Activated CD4-positive, alpha-beta memory T cell treated with anti-CD3 and anti-CD28 coated beads, Interleukin-2, amount 10 ng/mL, durations not matched to agents 7 days and 5 days (primary cell): ENCODE data around the gene LSM4. TPM values are rescaled to one million over a fixed set of nuclear protein-coding genes. Genes with fewer than 3 reads are reported as not detected.

Experiments used
- CTCF ChIA-PET: fragments of 350-600 bp; sonication (Branson Sonifier 250); formaldehyde crosslinking; loops from one replicate; lab custom pipeline; 2021; ENCODE audit warnings: antibody characterized with exemption, inconsistent platforms; lab: Charles Lee
- POLR2A ChIA-PET: fragments of 350-600 bp; sonication (Branson Sonifier 250); formaldehyde crosslinking; loops from one replicate; lab custom pipeline; 2021; ENCODE audit warnings: antibody characterized with exemption; lab: Charles Lee
- DNase-seq: peaks from one replicate; pipeline ENCODE4 v3.0.0-alpha.2; 2020
- H3K27ac Mint-ChIP-seq: one replicate; pipeline ENCODE4 v1.8.0; 2021; ENCODE audit warnings: mild to moderate bottlenecking, mixed read lengths
- H3K27me3 Mint-ChIP-seq: one replicate; pipeline ENCODE4 v1.8.0; 2021; ENCODE audit warnings: mixed read lengths
- H3K36me3 Mint-ChIP-seq: one replicate; pipeline ENCODE4 v1.8.0; 2021; ENCODE audit warnings: low read depth, mixed read lengths
- H3K4me1 Mint-ChIP-seq: one replicate; pipeline ENCODE4 v1.8.0; 2021; ENCODE audit warnings: mixed read lengths
- H3K4me3 Mint-ChIP-seq: one replicate; pipeline ENCODE4 v1.8.0; 2021; ENCODE audit warnings: mild to moderate bottlenecking, mixed read lengths
- H3K9me3 Mint-ChIP-seq: one replicate; pipeline ENCODE4 v1.8.0; 2021; ENCODE audit warnings: mixed read lengths
- total RNA-seq, 2 experiments: library from RNA; stranded (reverse); gene quantifications; one replicate each; pipeline ENCODE4 v1.2.3, GENCODE V29; 2021

LSM4 gene
- total RNA-seq, 2 experiments from 2014 or later: 180 to 186 TPM

- H3K9me3 Mint-ChIP-seq: no peaks in the 10 kb centered on the region
- H3K27ac Mint-ChIP-seq: peak overlapping the region; percentile 95
- peak; percentile 94 for DNase-seq
- ChIA-PET POLR2A (interaction anchor here (0.6 to 15.1 kb wide), 26 partner anchors 10 to 788 kb away, joined by 3 to 1184 read pairs (median 5); partner anchors contain the start of genes IL12RB1, LSM4, MPV17L2 and PGPEP1), CTCF (interaction anchor here (0.5 to 7.6 kb wide), 47 partner anchors 8 to 858 kb away, joined by 3 to 393 read pairs (median 4); partner anchors contain the start of genes COPE, DDX49, GDF15 and LSM4)
- H3K27me3 Mint-ChIP-seq: no peaks in the 10 kb centered on the region
- peaks cover 51% of the 10 kb centered on the region for H3K4me1 Mint-ChIP-seq
- peaks cover 43% of the 10 kb centered on the region for H3K36me3 Mint-ChIP-seq
- peak overlapping the region; percentile 98 for H3K4me3 Mint-ChIP-seq
These were observed 43.2 kb downstream of the LSM4 start for GRCh38 chr19:18279516-18280246.

GRCh38 chr19:18279266-18279515 is 43.7 kb downstream of the LSM4 start:
- no peak for DNase-seq
- Mint-ChIP-seq H3K9me3 (no peaks in the 10 kb centered on the region), H3K4me1 (peaks cover 53% of the 10 kb centered on the region), H3K36me3 (peaks cover 48% of the 10 kb centered on the region), H3K27me3 (no peaks in the 10 kb centered on the region), H3K27ac (peak overlapping the region; percentile 95), H3K4me3 (peak overlapping the region; percentile 98)
- ChIA-PET POLR2A (interaction anchor here (0.6 to 15.1 kb wide), 17 partner anchors 9 to 788 kb away, joined by 3 to 1184 read pairs (median 5); partner anchors contain the start of genes LSM4, MPV17L2, PGPEP1 and RAB3A), CTCF (interaction anchor here (0.6 to 7.6 kb wide), 37 partner anchors 8 to 640 kb away, joined by 3 to 393 read pairs (median 6); partner anchors contain the start of genes COPE, DDX49, GDF15 and LSM4)

DNA sequence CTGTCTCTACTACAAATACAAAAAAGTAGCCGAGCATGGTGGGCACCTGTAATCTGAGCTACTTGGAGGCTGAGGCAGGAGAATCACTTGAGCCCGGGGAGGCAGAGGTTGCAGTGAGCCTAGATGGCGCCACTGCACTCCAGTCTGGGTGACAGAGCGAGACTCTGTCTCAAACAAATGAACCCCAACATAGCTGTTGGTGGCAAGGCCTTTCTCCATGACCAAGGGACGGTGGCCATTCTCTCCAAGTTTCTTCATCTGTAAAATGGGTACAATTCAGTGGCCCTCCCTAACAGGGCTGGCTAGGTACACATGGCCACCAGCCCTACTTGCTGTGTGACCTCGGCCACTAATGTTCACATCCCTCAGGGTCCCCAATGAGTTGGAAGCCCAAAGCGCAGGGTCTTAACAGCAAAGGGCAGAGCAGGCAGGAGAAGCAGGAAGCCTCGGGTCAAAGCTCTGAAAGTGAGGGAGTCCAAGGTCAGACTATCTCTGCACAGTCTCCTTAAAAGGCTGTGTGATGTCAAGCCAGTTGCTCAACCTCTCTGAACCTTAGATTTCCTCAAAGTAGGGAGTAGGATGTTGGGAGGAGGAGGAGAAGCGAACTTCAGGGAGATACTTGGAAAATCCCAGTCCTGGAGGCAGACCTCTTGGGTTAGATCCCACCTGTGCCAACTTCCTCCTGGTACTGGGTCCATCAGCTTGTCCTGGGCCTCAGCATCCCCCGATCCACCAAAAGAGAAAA is 44.2 kb downstream of the LSM4 start:
- H3K4me1 Mint-ChIP-seq: peaks cover 53% of the 10 kb centered on the region
- no peaks in the 10 kb centered on the region for H3K27me3 Mint-ChIP-seq
- ChIA-PET CTCF (interaction anchor here (0.6 to 7.6 kb wide), 35 partner anchors 7 to 641 kb away, joined by 3 to 393 read pairs (median 5); partner anchors contain the start of genes COPE, DDX49, GDF15 and LRRC25), POLR2A (interaction anchor here (0.9 to 15.1 kb wide), 15 partner anchors 9 to 139 kb away, joined by 3 to 1184 read pairs (median 10); partner anchors contain the start of genes LSM4, MPV17L2, PGPEP1 and RAB3A)
- peak overlapping the region; percentile 95 for H3K27ac Mint-ChIP-seq
- H3K36me3 Mint-ChIP-seq: peaks cover 48% of the 10 kb centered on the region
- H3K9me3 Mint-ChIP-seq: no peaks in the 10 kb centered on the region
- peak; percentile 61 for DNase-seq
- H3K4me3 Mint-ChIP-seq: peak overlapping the region; percentile 98

- ChIA-PET CTCF (interaction anchor here (0.8 to 7.2 kb wide), 3 partner anchors 47 to 53 kb away, joined by 3 to 263 read pairs (median 5); partner anchors contain the start of gene LSM4), POLR2A (interaction anchor here (1.2 to 15.1 kb wide), 4 partner anchors 18 to 184 kb away, joined by 3 to 1184 read pairs (median 356); partner anchors contain the start of gene LSM4)
- Mint-ChIP-seq H3K27me3 (no peaks in the 10 kb centered on the region), H3K9me3 (no peaks in the 10 kb centered on the region), H3K4me1 (peaks cover 38% of the 10 kb centered on the region), H3K27ac (no peak overlapping the region), H3K4me3 (no peak overlapping the region), H3K36me3 (peaks cover 45% of the 10 kb centered on the region)
- DNase-seq: no peak
These were observed 48.0 kb downstream of the LSM4 start for GRCh38 chr19:18274781-18275356.

GRCh38 chr19:18274219-18274780 is 48.6 kb downstream of the LSM4 start, which contains the start of gene IQCN:
Gene IQCN (minus strand): TSS chr19:18274452. CDS start chr19:18269478, 4,974 bp downstream.
- POLR2A ChIA-PET: interaction anchor here (0.6 to 15.1 kb wide), 4 partner anchors 18 to 155 kb away, joined by 3 to 1184 read pairs (median 4); partner anchors contain the start of gene LSM4
- CTCF ChIA-PET: interaction anchor here (0.8 to 5.6 kb wide), 3 partner anchors 30 to 54 kb away, joined by 3 to 43 read pairs (median 4); no protein-coding TSS in a partner anchor
- H3K36me3 Mint-ChIP-seq: peaks cover 40% of the 10 kb centered on the region
- no peaks in the 10 kb centered on the region for H3K27me3 Mint-ChIP-seq
- H3K4me1 Mint-ChIP-seq: peaks cover 36% of the 10 kb centered on the region
- no peaks in the 10 kb centered on the region for H3K9me3 Mint-ChIP-seq
- no peak within 1 kb of the TSS for H3K27ac Mint-ChIP-seq
- no peak within 1 kb of the TSS for H3K4me3 Mint-ChIP-seq
- DNase-seq: peak; percentile 45

DNA sequence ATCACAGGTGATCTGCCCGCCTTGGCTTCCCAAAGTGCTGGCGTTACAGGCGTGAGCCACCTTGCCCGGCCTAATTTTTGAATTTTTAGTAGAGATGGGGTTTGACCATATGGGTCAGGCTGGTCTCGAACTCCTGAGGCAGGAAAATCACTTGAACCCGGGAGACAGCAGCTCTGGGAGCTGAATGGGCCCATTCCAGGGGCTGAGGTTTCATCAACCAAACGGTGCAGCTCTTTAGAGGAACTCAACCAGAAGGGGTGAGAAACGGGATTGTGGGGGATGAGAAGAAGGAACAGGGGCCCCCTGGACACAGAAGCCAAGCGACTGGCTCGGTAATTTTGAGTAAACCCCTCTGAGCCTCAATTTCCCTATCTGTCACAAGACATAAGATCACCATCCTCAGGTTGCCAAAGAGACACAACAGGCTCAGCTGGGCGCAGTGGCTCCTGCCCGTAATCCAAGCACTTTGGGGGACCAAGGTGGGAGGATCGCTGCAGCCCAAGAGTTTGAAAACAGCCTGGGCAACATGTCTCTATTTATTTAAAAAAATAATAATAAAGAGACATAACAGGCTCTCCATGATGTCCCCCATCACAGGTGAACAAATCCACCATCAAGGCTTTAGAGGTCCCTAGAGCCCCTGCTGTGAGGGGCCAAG is 49.2 kb downstream of the LSM4 start:
- no peak for DNase-seq
- Mint-ChIP-seq H3K27ac (no peak overlapping the region), H3K4me3 (no peak overlapping the region), H3K36me3 (peaks cover 34% of the 10 kb centered on the region), H3K27me3 (no peaks in the 10 kb centered on the region), H3K4me1 (peaks cover 31% of the 10 kb centered on the region), H3K9me3 (no peaks in the 10 kb centered on the region)
- CTCF ChIA-PET: interaction anchor here (0.8 to 5.6 kb wide), 4 partner anchors 30 to 54 kb away, joined by 3 to 43 read pairs (median 4); no protein-coding TSS in a partner anchor
- POLR2A ChIA-PET: interaction anchor here (0.6 to 15.1 kb wide), 4 partner anchors 19 to 155 kb away, joined by 3 to 1184 read pairs (median 4); partner anchors contain the start of gene LSM4

- H3K27me3 Mint-ChIP-seq: no peaks in the 10 kb centered on the region
- no peak overlapping the region for H3K27ac Mint-ChIP-seq
- peaks cover 17% of the 10 kb centered on the region for H3K4me1 Mint-ChIP-seq
- CTCF ChIA-PET: interaction anchor here (0.9 to 5.6 kb wide), 7 partner anchors 8 to 90 kb away, joined by 3 to 43 read pairs (median 4); partner anchors contain the start of gene LSM4
- H3K36me3 Mint-ChIP-seq: peaks cover 20% of the 10 kb centered on the region
- no peaks in the 10 kb centered on the region for H3K9me3 Mint-ChIP-seq
- DNase-seq: no peak
- POLR2A ChIA-PET: interaction anchor here (0.9 to 1.2 kb wide), 3 partner anchors 9 to 12 kb away, joined by 3 to 6 read pairs (median 4); partner anchors contain the start of gene JUND
- H3K4me3 Mint-ChIP-seq: no peak overlapping the region
These were observed 51.4 kb downstream of the LSM4 start for GRCh38 chr19:18271433-18271841.

DNA sequence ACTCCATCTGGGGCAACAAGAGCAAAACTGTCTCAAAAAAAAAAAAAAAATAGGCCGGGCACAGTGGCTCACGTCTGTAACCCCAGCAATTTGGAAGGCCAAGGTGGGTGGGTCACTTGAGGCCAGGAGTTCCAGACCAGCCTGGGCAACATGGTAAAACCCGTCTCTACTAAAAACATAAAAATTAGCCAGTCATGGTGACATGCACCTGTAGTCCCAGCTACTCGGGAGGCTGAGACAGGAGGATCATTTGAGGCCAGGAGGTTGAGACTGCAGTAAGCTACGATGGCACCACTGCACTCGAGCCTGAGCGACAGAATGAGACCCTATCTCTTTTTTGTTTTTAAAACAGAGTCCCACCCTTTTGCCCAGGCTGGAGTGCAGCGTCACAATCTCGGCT is 52.5 kb downstream of the LSM4 start:
- ChIA-PET CTCF (interaction anchor here (1.0 to 5.6 kb wide), 4 partner anchors 9 to 58 kb away, joined by 3 to 43 read pairs (median 14); a partner anchor contains a TSS), POLR2A (interaction anchor here (1.3 kb wide), 1 partner anchor 9 kb away, joined by 3 read pairs; no protein-coding TSS in a partner anchor)
- H3K27me3 Mint-ChIP-seq: no peaks in the 10 kb centered on the region
- no peak overlapping the region for H3K27ac Mint-ChIP-seq
- no peaks in the 10 kb centered on the region for H3K9me3 Mint-ChIP-seq
- H3K4me3 Mint-ChIP-seq: no peak overlapping the region
- peaks cover 17% of the 10 kb centered on the region for H3K4me1 Mint-ChIP-seq
- no peak for DNase-seq
- peaks cover 17% of the 10 kb centered on the region for H3K36me3 Mint-ChIP-seq

DNA sequence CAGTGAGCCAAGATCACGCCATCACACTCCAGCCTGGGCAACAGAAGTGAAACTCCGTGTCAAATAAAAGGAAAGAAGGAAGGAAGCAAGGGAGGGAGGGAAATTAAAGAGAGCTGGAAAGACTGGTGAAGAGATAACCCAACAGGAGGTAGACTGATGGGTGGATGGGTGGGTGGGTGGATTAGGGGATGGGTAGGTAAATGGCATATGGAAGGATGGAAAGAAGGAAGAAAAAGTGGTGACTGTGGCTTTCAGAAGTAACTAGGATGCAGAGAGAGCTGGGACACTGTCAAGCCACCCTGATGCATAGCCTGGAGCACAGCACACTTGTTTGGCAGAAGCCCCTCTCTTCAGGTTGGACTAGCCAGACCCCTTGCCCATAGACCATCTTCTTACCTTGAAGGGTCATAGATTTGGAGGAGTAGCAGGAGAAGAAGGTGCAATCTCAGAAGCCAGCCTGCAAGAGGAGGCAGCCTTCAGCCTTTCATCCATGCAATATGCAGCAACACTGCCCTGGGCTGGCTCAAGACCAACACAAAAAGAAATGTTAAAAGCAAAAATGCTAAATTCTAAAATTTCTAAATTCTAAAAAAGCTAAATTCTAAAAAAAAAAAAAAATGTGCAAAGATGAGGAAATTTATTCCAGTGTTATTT is 53.7 kb downstream of the LSM4 start:
- no peaks in the 10 kb centered on the region for H3K9me3 Mint-ChIP-seq
- H3K4me1 Mint-ChIP-seq: peaks cover 5% of the 10 kb centered on the region
- ChIA-PET POLR2A (interaction anchor here (1.3 to 1.4 kb wide), 2 partner anchors 10 to 12 kb away, joined by 3 to 4 read pairs; partner anchors contain the start of gene JUND), CTCF (interaction anchor here (0.9 to 5.6 kb wide), 4 partner anchors 10 to 65 kb away, joined by 3 to 43 read pairs (median 14); no protein-coding TSS in a partner anchor)
- no peak overlapping the region for H3K4me3 Mint-ChIP-seq
- H3K36me3 Mint-ChIP-seq: peaks cover 7% of the 10 kb centered on the region
- no peak overlapping the region for H3K27ac Mint-ChIP-seq
- DNase-seq: no peak
- no peaks in the 10 kb centered on the region for H3K27me3 Mint-ChIP-seq

- Mint-ChIP-seq H3K4me3 (no peak overlapping the region), H3K9me3 (no peaks in the 10 kb centered on the region), H3K36me3 (peaks cover 4% of the 10 kb centered on the region), H3K27me3 (no peaks in the 10 kb centered on the region), H3K27ac (no peak overlapping the region), H3K4me1 (peaks cover 5% of the 10 kb centered on the region)
- ChIA-PET POLR2A (no interaction called here), CTCF (interaction anchor here (4.1 kb wide), 1 partner anchor 12 kb away, joined by 24 read pairs; no protein-coding TSS in a partner anchor)
- no peak for DNase-seq
These were observed 55.8 kb downstream of the LSM4 start for GRCh38 chr19:18266771-18267686.
